HG03342 (cell line): ENCODE measurements around the gene DRC1.
"Not testable (repeated sequence)": the region's sequence is repeated elsewhere in the genome, so short reads cannot be mapped to it uniquely, and the experiment has no call there.

ENCODE experiments used
- ATAC-seq: cut with Tn5 transposase; IDR thresholded peaks from one replicate; pipeline ENCODE4 v1.9.1; 2021; ENCODE audit warnings: mild to moderate bottlenecking, moderate library complexity; ENCODE audit not compliant: unreplicated experiment

DRC1 gene

DNA sequence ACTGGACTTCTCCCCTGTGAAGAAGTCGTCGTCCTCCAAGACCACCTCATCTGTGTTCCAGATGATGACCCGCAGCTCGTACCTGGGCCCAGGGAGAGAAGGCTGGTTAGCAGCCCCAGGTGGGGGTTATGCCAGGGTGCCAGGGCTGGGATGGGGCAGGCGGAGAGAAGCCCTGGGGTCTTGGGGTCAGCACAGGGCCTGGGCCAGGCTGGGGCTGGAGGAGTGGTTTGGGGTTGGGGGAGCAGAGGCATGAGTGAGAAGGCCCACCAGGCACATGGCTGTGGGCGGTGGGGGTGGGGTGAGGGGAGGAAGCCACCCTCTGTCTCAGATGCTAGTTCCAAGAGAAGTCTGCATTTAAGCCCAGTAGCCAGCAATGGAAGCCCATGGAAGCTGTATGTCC is 60.4 kb downstream of the DRC1 start:
- ATAC-seq = no peak

GRCh38 chr2:26462511-26463243 is 61.0 kb downstream of the DRC1 start:
- ATAC-seq = no peak

- no peak for ATAC-seq
Observed at GRCh38 chr2:26463244-26464192, 61.8 kb downstream of the DRC1 start.

GRCh38 chr2:26464390-26465265 is 62.9 kb downstream of the DRC1 start:
- ATAC-seq = no peak

DNA sequence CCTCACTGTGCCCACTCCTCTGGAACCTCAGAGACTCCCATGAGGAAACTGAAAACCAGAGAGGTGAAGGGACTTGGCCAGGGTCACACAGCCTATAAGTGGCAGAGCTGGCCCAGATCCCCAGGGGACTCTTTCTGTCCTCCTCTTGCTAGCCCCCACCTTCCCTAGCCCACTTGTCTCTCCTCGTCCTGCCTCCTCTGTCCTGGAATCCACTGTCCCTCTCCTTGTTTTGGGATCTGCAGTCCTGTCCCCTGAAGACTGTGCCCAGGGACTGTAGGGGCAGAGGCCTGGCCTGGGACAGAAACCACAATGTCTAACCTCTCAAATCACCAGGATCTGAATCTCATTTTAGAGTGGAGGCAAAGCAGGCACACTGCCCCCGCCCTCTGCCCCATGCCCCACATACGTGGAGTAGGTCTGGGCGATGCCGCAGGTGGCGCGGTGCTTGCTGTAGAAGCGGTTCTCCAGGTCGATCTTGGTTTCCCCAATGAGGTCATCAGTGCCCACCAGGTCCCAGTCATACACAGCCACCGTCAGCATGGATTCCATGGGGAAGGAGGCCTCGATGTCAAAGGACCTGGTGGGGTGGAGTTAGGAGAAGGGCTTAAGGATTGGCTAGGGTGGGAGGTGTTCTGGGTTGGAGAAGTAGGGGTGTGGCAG is 63.7 kb downstream of the DRC1 start:
- ATAC-seq = no peak

GRCh38 chr2:26465981-26466471 is 64.3 kb downstream of the DRC1 start:
- no peak for ATAC-seq

DNA sequence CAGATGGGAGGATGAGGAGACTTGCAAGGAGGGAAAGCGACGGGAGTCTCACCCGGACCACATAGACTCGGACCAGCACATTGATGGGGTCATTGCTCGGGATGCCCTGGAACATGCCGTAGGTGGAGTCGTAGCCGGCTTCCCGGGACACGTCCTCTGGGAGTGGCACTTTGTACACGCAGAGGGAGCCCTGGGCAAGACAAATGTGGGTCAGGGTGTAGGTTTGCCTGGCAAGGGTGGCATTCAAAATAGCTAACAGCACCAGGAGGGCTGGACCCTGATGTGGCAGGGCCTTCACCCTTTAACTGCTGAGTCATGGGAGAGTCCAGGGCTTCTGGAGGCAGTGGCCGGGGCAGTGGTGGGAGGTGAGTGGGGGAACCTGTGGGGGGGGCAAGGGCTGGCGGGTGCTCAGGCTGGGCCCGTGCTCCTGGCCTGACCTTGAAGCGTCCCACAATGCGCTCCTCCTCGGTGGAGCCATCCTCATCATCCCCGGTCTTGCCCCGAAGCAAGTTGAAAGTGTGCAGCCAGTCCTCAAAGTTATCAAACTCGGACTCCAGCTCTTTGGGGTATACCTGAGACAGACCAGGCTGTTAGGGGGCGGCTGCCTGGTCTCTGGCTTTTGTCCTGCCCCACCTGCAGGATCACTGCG is 65.1 kb downstream of the DRC1 start:
- ATAC-seq = no peak

DNA sequence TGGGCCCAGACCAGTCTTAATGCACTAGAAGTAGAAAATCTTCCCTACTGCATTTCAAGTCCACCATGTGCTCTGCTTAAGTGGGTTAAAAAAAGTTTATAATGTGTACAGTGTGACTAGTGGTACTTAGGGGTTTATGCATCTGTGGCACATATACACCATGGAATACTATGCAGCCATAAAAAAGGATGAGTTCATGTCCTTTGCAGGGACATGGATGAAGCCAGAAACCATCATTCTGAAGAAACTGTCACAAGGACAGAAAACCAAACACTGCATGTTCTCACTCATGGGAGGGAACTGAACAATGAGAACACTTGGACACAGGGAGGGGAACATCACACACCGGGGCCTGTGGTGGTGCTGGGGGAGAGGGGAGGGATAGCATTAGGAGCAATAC is 66.8 kb downstream of the DRC1 start:
- not testable (repeated sequence) for ATAC-seq

DNA sequence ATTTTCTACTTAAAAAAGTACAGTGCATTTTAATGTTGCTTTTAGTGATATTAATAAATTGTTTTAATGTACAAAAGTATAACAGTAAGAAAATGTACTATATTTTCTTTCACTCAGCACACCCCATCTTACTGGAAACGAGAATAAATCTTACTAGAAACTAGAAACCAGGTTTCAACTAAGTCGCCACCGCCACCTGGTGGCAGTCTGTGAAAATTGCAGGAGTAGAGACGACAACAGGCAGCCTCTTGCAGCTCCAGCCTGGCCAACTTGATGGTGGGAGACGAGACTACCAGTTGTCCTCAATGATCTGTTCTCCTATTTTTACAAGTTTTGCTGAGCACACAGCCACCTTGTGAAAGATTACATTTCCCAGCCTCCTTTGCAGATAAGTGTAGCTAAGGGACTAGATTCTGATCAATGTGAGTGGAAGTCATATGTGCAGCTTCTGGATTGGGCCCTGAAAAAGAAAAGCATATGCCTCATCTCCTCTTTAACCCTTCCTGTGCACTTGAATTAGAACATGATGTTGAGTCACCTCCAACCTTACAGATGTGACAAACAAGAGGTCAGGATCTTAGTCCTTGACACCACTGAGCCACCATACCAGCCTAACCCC is 67.5 kb downstream of the DRC1 start:
- no peak for ATAC-seq

DNA sequence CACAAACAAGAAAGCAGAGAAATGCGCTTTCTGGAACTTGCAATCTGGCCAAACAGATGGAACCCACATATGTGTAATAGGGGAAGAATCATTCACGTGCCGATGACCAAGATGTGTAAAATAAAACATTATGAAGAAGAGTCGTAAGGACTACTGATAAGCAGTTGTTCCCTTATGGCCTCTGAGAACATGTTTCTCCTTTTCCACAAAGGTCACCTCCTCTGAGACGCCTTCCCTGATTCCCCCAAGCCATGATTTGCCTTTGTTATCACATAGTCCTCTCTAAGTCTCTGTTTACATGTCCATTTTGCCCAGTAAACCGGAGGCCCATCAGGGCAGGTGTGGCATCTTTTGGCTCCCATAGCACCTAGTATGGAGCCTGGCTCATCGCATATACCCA is 68.2 kb downstream of the DRC1 start:
- no peak for ATAC-seq

- no peak for ATAC-seq
Observed at GRCh38 chr2:26470601-26471260, 69.0 kb downstream of the DRC1 start.

DNA sequence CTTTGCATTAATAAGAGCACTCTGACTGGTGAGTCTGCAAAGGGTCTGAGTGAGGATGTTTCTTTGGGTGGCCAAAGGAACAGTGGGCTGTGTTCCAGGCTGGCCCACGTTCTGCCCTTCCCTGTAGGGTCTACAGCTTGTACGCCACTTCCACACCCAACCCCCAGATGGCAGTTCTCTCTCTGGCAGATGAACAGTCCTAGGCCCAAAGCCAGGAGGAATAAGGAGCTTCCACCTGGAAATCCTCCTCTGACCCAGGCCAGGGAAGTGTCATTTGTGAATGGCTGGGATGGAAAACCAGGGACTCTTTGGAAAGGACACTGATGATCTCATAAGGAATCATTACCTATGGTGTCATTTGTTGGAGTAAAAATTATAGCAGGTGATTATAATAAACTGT is 69.6 kb downstream of the DRC1 start:
- ATAC-seq = no peak

DNA sequence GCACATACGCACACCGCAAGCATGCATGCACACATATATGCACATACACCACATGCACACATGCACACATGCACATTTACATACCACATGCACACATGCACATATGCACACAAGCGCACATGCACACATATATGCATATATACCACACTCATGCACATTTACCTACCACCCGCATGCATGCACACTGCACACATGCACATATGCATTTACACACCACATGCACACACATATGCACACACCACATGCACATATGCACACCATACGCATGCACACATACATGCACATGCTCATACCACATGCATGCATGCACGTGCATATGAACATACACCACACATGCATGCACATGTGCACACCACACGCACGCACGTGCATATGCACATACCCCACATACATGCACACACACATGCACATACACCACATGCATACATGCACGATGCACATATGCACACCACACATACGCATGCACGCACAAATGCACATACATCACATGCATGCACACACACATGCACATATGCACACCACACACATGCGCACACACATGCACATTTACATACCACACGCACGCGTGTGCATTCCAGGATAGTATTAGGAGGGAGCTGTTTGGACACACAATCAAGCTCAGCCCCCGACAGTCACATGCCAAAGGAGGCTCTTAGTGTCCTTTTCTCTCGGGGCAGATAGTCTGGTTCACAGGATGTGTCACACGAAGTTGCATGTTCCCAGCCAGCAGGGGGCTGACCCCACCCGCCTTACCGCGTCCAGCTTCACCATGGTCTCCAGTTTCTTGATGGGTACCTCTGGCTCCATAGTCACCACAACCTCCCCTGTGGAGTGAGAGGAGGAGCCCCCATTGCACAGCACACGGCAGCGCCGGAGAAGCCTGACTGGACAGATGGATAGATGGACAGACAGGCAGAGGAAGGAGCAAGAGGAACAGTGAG is 70.3 kb downstream of the DRC1 start:
- ATAC-seq = no peak

DNA sequence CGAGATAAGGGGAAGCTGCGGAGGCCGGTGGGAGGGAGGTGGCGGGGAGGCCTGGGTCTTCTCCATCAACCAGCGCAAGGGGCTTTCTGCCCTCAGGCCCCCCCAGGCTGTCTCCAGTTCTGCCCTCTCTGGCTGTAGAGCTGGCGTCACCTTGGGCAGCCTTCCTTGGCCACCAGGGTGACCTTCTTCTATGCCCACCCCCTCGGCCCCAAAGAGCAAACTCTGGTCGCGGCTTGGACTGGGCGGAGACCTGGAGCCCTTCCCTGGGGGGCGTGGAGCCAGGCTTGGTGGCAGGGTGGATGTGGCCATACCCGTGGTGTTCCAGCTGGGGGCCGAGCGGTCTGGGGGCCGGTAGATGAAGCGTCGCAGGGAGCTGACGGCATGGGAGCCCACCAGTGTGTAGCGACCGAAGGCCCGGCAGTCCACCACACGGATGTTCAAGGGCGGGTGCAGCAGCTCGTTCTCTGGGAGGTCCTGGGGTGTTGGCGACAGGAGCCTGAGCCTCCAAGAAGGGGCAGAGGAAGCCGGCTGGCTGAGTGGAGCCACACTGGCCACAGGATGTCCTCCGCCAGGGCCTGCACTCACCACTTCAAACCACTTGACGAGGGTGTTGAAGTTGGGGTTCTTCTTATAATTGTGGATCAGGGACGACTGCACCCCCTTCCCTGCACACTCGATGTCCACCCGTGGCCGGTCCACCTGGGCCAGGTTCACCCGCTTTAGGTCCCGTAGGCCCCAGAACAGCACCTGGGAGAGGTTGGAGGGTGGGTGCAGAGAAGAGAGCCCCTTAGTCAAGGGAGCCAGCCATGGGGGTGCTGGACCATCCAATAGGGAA is 71.3 kb downstream of the DRC1 start:
- ATAC-seq = no peak

DNA sequence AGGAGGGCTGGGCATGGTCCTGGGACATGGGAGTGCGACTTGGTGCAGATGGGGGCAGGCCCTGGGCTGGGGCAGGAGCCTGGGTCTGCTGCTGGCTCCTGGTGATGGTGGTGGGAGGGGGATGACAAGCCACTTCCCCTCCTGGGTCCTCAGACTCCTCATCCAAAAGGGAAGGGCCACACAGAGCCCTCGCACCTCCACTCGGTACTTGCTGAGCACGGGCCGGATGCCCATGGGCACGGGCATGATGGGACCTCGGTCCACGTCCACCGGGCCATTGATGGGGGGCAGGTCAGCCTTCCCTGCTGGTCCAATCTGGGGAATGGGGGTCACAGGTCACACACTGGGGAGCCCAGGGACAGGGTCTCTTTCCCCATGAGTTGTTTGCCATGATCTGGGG is 72.1 kb downstream of the DRC1 start:
- no peak for ATAC-seq

DNA sequence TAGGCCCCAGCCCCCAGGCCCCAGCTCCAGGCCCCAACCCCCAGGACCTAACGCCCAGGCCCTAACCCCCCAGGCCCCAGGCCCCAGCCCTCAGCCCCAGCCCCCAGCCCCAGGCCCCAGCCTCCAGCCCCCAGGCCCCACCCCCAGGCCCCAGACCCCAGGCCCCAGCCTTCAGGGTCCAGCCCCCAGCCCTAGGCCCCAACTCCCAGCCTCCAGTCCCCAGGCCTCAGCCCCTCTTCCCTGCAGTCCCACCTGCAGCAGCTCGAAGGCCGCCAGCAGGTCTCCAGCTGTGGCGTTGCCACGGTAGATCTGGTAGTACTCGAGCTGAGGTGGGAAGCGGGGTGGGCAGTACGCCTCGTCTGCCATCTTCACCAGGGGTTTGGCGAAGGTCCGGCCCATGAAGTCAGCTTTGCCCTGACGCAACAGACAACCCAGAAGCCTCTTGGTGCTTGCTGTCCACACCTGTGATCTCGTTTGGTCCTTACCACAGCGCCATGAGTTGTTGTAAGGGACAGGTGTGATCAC is 72.6 kb downstream of the DRC1 start:
- ATAC-seq = no peak

DNA sequence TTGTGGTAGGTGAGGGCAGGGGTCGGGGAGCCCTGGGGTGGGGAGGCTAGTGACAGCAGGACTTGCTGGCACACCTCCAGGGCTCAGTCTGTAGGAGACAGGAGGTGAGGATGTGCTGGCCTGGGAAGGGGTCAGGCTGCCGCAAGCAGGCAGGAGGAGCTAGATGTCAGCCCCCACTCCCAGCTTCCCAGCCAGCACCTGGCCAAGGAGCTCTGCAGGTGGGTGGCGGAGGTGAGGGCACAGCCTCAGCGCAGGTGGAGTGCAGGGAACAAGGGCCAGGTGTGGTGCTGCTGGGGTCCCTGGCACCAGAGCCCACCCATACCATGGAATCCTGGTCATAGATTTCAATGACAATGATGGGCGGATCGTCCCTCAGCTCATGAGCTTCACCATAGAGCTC is 73.3 kb downstream of the DRC1 start:
- ATAC-seq = no peak
